Stimulated activated CD4-positive, alpha-beta T cell treated with anti-CD3 and anti-CD28 coated beads, Interleukin-15, amount 100 ng/mL, for 24 hours (primary cell): ENCODE results near the gene CDC42BPG.
A peak's percentile ranks its signal among the peaks of the same experiment; 100 is the strongest.

Experiments
- DNase-seq: peaks from one replicate; pipeline ENCODE4 v3.0.0-alpha.2; 2020

The CDC42BPG gene, protein sequence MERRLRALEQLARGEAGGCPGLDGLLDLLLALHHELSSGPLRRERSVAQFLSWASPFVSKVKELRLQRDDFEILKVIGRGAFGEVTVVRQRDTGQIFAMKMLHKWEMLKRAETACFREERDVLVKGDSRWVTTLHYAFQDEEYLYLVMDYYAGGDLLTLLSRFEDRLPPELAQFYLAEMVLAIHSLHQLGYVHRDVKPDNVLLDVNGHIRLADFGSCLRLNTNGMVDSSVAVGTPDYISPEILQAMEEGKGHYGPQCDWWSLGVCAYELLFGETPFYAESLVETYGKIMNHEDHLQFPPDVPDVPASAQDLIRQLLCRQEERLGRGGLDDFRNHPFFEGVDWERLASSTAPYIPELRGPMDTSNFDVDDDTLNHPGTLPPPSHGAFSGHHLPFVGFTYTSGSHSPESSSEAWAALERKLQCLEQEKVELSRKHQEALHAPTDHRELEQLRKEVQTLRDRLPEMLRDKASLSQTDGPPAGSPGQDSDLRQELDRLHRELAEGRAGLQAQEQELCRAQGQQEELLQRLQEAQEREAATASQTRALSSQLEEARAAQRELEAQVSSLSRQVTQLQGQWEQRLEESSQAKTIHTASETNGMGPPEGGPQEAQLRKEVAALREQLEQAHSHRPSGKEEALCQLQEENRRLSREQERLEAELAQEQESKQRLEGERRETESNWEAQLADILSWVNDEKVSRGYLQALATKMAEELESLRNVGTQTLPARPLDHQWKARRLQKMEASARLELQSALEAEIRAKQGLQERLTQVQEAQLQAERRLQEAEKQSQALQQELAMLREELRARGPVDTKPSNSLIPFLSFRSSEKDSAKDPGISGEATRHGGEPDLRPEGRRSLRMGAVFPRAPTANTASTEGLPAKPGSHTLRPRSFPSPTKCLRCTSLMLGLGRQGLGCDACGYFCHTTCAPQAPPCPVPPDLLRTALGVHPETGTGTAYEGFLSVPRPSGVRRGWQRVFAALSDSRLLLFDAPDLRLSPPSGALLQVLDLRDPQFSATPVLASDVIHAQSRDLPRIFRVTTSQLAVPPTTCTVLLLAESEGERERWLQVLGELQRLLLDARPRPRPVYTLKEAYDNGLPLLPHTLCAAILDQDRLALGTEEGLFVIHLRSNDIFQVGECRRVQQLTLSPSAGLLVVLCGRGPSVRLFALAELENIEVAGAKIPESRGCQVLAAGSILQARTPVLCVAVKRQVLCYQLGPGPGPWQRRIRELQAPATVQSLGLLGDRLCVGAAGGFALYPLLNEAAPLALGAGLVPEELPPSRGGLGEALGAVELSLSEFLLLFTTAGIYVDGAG (N-terminal part only)

DNA sequence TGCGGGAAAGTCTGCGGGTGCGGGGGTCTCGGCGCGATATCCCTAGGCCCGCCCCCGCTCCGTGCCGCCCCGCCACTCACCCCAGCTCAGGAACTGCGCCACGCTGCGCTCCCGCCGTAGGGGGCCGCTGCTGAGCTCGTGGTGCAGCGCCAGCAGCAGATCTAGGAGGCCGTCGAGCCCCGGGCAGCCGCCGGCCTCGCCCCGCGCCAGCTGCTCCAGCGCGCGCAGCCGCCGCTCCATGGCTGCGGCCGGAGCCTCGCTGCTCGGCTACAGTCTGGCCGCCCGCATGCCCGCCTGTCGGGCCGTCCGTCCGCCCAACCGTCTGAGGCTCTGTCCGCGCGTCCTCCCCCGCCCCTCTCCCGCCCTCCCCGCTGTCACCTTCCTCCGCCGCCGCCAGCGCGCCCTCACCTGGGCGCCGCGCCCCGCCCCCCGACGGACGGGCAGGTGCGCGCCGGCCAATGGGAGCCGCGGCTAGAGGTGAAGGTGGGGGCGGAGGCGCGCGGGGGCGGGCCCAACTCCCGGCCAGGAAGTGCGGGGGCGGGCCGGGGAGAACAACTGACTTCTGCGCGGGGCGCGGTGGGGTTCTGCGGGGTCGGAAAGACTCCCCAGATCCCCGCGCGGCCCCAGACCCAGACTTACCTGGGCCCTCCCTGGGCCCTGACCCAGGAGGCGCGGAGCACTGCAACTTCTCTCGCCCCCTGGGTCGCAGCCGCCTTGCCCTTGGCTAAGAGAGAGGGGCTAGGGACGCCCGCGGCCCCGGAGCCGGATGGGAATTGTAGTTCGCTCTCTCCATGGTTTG lies at the start of gene CDC42BPG:
Gene CDC42BPG (minus strand): TSS at position 324 of the 799 bp plus-strand sequence. CDS start 84 bp downstream, at position 240.
- peak; percentile 75 for DNase-seq

DNA sequence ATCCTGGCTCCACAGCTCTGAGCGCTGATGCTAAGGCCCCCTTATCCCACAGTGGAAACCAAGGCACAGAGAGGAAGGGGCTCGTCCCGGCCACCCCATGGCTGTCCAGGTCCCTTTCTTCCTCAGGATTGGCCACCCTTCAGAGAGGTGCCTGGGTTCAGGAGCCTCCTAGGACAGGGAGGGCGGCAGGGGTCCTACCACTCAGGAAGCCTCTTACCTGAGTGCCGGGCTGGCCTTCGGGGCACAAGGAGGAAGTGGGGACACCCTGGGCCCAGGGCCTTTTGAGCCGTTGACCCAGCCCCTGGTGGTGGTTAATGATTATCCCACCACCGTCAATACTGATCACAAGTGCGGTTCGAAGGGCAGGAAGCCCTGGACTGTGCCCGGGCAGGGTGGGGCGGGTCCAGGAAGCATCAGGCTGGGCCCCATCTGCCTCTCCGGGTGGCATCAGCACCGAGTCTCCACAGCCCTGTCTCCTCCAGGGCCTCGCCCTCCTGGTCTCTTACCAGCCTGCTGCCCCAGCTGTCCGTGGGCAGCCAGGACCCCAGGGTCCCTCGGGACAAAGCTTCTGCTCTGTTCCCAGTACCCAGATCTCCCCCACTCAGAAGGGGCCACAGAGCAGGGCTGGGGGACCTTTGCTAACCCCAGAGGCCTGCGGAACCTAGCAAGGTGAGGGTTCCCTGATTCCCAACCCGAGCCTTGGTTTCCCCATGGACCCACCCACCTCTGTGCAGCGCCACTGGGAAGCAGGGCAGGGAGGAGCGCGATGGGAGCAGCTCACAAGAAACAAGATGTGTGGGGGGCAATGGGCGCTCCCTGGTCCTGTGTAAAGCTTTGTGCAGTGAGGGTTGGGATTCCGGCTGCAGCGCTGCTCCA lies 49.0 kb upstream of the CDC42BPG start:
- DNase-seq: no peak

- DNase-seq: no peak
Observed at GRCh38 chr11:64892838-64893193, 48.4 kb upstream of the CDC42BPG start.

DNA sequence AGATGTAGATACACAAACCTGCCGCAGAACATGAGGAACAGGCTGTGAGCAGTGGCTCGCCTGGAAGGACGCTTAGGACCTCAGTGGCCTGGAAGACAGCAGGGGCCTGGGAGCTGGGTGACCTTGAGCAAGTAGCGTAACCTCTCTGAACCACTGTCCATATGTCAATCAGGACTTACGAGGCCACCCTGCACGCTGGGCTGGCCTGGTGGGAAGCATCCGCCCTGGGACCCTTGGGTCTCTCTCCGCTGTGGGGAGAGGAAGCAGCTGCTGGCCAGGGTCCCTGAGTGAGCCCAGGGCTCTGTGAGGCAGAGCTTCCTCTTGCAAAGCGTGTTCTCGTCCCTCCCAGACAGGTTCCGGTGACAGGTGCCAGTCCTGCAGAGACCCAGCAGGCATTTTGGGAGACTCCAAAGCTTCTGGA lies 48.0 kb upstream of the CDC42BPG start:
- no peak for DNase-seq

- DNase-seq: no peak
Observed at GRCh38 chr11:64891880-64892279, 47.4 kb upstream of the CDC42BPG start.

GRCh38 chr11:64891215-64891848 lies 46.9 kb upstream of the CDC42BPG start:
- DNase-seq: no peak

DNA sequence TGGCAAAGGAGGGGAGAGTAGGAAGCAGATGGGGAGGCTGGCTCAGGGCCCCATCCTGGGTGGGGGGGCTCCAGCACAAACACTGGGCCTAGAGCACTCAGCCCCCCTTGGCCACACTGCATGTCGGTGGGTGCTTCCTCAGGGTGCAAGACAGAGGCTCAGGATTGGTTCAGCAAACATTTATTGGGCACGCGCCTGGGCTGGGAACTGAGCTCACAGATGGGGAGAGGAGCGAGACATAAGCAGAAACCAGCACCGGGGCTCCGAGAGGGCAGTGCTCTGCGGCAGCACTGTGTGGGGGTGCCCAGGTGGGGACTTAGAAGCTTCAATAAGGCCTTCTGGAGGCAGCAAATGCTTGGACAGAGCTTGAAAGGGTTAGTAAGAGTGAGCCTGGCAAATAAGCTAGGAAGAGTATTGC lies 46.1 kb upstream of the CDC42BPG start:
- no peak for DNase-seq

- no peak for DNase-seq
Observed at GRCh38 chr11:64888729-64889511, 44.5 kb upstream of the CDC42BPG start.

DNA sequence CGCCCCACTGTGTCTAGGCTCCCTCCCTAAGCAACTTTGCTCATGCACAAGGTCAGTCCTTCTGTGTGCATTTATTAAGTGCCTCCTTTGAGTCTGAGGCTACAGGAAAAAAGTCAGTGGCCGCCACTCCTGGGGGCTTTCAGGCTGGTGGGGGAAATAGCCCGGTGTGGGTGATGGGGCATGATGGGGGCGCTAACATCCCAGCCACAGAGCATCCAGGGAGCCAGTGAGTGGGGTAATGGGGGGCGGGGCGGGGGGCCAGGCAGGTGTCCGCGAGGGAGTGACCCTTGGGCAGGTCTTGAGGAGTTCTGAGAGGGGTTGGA lies 43.9 kb upstream of the CDC42BPG start:
- DNase-seq: no peak

DNA sequence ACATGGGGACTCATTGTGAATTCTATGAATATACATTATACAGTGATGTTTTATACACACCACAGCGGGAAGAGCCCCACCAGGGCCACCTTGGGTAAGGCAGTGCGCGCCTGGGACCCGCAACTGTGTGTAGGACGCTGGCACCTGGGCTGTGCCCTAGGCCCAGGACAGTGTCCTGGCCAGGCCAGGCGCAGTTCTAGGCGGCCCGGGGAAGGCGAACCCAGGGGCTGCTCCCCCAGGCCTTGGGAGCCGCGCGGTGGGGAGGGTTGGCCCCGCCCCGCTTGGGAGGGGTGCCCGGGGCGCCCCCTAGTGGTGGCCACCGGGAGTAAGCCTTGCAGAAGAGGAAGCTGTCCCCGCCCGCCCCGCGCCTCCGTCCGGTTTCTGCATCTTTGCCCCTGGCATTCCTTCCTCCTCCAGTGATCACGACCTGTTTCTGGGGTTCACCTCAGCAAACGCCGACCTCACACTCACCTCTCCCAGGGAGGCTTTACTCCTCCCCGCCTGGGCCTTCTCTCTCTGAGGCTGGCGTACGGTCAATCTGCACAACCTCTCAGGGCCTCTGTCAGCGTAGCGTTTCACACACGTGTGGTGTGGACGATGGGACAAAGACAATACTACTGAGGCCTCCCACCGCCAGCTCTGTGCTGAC lies 43.4 kb upstream of the CDC42BPG start:
- peak; percentile 89 for DNase-seq

GRCh38 chr11:64887234-64887756 lies 42.8 kb upstream of the CDC42BPG start:
- DNase-seq: no peak

- peak; percentile 48 for DNase-seq
Observed at GRCh38 chr11:64885367-64886286, 41.2 kb upstream of the CDC42BPG start.

DNA sequence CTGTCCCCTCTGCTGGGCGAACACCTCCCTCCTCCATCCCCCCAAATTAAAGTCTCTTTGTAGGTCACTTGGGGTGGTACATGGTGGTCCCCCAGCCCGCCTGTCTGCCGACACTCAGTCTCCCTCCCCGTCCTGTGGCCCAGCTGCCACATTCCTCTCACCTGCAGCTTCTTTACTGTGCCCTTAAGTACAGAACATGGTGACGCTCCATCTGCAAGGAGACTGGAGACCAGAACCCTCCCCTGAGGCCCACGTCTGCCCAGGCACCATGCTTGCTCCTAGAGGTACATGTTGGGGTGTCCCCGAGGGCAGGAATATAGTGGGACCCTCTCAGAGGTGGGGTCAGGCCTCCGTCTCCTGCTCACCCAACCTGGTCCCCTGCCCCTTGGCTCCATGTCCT lies 39.6 kb upstream of the CDC42BPG start:
- no peak for DNase-seq

GRCh38 chr11:64883575-64883974 lies 39.1 kb upstream of the CDC42BPG start:
- no peak for DNase-seq

DNA sequence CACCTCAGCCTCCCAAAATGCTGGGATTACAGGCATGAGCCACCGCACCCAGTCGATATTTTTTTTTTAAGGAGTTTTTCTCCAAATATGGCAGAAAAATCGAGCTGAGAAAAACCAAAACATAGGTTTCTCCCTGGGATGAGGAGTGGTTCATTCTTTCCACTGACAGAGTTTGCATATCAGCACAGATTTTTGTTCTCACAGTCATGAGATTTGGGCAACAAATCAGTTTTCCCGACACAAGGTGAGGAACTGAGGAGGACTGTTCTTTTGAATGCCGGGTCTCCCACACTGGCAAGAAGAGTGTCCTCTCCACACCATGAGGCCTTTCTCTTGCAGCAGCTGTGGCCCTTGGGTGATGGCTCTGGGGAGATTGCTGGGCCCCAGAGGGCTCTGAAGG lies 37.8 kb upstream of the CDC42BPG start:
- no peak for DNase-seq

DNA sequence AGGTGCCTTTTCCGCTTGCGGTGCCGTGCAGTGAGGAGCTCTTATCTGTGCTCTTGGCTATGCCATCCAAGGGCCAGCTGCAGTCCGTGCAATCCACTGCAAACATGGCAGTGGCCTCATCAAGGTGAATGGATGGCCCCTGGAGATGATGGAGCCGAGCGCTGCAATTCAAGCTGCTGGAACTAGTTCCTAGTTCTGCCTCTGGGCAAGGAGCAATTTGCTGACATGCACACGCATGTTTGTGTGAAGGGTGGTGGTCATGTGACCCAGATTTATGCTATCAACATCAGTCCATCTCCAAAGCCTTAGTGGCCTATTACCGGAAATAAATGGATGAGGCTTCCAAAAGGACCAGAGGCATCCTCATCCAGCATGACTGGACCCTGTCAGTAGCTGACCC lies 37.0 kb upstream of the CDC42BPG start:
- no peak for DNase-seq

DNA sequence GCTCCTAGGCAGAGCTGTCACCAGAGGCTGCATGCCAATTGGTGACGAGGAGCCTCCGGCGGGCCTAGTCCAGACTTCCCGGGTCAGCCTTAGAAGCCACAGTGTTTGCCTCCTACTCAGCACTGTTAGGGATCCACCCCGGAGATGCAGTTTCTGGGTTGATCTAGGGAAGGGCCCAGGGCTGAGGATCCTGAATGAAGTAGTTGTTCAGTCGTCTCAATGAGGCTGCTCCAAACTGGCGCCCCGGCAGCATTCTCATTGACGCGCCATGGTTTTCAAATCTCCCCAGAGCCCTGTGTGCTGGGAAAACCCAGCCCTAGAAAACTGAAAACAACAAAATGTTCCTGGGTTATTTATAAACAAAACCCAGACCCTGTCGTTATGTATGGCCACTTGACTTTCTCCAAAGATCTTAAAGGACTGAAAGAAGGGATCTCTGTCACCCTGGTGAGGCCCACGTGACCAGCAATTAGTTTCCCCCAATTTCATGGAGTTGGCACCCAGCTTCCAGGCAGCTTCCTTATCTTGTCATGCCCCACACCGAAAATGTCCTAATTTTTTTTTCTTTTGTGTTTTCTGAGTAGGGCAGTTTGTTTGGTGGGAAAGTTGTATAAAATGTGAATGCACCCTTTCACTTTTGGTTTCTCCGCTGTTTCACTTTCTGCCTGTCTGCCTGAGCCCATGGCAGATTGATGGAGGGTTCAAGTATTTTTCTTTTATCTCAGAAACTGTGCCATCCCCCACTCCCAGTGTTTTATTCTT lies 36.0 kb upstream of the CDC42BPG start:
- no peak for DNase-seq
